Dermis blood vessel endothelial cell (primary cell): ENCODE data around the gene LIME1. TPM values are rescaled to one million over a fixed set of nuclear protein-coding genes. Genes with fewer than 3 reads are reported as not detected.
"Not testable (repeated sequence)": the region's sequence is repeated elsewhere in the genome, so short reads cannot be mapped to it uniquely, and the experiment has no call there.

Source experiments
- DNase-seq: peaks from one replicate; pipeline ENCODE4 v3.0.0; 2010
- total RNA-seq: library from RNA; depleted of rRNA; stranded (reverse); fragments of >200 nt; gene quantifications from 2 replicates; pipeline ENCODE4 v1.2.3, GENCODE V29; 2014

LIME1 gene
- total RNA-seq, 1 donor from 2014 or later: 3.7 TPM

DNA sequence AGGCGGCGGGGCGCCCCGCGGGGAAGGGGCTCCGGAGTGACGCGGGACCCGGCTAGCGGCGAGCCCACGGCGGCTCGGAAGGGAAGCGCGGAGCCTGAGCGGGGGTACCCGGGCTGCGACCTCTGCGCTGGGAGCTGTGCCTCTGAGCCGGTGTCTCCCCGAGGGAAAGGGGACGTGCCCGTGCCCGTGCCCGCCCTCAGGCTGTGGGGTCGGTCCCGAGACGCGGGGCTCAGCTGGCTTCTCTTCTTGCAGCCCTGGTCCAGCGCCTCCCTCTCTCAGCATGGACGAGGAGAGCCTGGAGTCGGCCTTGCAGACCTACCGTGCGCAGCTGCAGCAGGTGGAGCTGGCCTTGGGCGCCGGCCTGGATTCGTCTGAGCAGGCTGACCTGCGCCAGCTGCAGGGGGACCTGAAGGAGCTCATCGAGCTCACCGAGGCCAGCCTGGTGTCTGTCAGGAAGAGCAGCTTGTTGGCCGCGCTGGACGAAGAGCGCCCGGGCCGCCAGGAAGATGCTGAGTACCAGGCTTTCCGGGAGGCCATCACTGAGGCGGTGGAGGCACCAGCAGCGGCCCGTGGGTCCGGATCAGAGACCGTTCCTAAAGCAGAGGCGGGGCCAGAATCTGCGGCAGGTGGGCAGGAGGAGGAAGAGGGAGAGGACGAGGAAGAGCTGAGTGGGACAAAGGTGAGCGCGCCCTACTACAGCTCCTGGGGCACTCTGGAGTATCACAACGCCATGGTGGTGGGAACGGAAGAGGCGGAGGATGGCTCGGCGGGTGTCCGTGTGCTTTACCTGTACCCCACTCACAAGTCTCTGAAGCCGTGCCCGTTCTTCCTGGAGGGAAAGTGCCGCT lies 27.9 kb upstream of the LIME1 start:
- DNase-seq: peak; percentile 48

- DNase-seq: no peak
Observed at GRCh38 chr20:63709149-63709527, 27.3 kb upstream of the LIME1 start.

DNA sequence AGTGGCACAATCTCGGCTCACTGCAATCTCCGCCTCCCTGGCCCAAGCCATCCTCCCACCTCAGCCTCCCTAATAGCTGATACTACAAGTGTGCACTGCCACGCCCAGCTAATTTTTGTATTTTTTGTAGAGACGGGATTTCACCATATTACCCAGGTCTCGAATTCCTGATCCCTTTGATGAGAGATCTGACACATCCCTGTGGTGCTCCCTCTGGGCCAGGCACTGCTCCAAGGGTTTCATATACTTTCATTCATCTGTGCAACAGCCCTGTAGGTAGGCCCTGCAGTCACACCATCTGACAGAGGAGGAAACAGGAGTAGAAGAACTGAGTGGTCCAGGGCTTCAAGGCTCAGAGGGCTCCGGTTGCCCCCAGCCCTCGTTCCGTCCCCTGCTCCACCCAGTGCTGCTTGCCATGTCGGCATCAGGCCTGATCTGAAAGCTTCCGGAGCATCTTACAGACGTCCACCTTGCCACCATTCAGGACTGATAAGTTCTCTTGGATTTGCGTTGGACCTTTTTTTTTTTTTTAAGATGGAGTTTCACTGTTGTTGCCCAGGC lies 25.3 kb upstream of the LIME1 start:
- DNase-seq: no peak

DNA sequence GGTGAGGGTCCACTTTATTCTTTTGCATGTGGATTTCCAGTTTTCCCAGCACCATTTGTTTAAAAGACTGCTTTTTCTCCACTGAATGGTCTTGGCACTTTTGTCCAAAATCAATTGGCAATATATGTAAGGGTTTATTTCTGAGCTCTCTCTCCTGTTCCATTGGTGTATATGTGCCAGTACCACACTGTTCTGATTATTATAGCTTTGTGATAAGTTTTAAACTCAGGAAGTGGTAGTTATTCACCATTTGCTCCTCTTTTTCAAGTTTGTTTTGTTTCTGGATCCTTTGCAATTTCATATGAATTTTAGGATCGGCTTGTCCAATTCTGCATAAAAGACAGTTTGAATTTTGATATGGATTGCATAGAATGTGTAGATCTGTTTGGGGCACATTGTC lies 24.3 kb upstream of the LIME1 start:
- no peak for DNase-seq

- DNase-seq: no peak
Observed at GRCh38 chr20:63714858-63715257, 21.6 kb upstream of the LIME1 start.

GRCh38 chr20:63718996-63719395 lies 17.5 kb upstream of the LIME1 start:
- DNase-seq: no peak

- DNase-seq: not testable (repeated sequence)
Observed at GRCh38 chr20:63722967-63723622, 13.4 kb upstream of the LIME1 start.

- not testable (repeated sequence) for DNase-seq
Observed at GRCh38 chr20:63730189-63730733, 6.2 kb upstream of the LIME1 start.

DNA sequence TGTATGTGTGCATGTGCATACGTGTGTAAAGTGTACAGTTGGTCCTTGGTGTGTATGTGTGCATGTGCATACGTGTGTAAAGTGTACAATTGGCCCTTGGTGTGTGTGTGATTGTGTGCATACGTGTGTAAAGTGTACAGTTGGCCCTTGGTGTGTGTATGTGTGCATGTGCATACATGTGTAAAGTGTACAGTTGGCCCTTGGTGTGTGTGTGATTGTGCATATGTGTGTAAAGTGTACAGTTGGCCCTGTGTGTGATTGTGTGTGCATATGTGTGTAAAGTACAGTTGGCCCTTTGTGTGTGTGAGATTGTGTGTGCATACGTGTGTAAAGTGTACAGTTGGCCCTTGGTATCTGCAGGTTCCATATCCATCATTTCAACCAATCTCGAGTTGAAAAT lies 5.1 kb upstream of the LIME1 start:
- DNase-seq: no peak

DNA sequence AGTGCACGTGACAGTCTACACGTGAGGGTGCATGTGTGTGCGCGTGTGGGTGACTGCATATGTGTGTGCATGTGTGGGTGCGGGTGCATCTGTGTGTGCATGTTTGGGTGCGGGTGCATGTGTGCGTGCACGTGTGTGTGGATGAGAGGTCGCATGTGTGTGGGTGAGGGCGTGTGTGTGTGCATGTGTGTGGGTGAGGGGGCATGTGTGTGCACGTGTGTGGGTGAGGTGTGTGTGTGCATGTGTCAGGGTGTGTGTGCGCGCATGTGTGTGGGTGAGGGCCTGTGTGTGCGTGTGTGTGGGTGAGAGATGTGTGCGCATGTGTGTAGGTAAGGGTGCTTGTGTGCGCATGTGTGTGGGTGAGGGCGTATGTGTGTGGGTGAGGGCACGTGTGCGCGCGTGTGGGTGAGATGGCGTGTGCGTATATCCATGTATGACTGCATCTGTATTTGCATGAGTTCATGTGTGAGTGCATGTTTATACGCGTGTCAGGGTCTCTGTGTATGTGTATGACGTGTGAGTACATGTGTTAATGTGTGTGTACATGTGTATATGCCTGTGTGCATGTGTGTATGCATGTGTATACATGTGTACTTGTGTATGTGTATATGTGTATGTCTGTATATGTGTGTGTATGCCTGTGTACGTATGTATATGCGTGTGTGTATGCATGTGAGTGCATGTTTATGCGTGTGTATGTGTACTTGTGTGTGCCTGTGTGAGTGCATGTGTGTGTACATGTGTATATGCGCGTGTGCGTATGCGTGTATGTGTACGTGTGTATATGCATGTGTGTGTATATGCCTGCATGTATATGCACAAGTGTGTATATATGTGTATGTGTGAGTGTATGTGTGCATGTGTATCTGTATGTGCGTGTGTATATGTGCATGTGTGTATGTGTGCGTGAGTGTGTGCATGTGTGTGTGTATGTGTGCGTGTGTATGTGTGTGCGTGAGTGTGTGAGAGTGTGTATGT lies 4.1 kb upstream of the LIME1 start:
- DNase-seq: no peak

DNA sequence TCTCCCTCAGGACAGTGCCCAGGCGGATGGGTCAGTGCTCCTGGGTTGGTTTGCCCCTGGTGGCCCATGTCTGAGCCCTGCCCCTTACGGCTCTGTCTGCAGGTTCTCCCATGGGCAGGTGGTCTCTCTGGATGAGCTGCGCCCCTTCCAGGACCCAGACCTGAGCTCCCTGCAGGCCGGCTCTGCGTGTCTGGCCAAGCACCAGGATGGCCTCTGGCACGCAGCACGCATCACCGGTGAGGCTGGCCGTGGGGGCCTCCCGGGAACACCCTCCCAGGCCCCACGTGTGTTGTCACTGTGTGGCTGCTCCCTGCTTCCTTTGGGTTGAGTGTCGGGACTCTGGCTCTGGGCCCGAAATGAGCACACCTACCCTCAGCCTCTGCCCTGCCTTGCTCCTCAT lies 3.3 kb upstream of the LIME1 start:
- no peak for DNase-seq

DNA sequence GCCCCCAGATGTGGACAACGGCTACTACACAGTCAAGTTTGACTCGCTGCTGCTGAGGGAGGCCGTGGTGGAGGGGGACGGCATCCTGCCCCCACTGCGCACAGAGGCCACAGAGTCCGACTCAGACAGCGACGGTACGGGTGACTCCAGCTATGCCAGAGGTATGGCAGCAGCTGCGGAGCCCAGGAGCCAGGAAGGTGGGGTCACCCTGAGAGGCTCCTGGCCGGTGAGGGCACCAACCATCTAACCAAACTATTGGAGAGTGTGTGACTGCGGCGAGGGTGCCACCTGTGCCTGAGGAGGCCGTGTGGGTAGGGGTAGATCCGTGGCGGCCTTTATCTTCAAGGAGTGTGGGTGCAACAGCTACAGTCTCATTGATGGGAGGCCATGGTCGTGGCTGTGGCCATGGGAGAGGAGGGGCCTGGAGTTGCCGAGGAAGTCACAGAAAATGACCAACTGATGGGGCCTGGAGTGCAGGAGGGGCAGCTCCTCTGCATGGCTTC lies 2.8 kb upstream of the LIME1 start:
- no peak for DNase-seq

DNA sequence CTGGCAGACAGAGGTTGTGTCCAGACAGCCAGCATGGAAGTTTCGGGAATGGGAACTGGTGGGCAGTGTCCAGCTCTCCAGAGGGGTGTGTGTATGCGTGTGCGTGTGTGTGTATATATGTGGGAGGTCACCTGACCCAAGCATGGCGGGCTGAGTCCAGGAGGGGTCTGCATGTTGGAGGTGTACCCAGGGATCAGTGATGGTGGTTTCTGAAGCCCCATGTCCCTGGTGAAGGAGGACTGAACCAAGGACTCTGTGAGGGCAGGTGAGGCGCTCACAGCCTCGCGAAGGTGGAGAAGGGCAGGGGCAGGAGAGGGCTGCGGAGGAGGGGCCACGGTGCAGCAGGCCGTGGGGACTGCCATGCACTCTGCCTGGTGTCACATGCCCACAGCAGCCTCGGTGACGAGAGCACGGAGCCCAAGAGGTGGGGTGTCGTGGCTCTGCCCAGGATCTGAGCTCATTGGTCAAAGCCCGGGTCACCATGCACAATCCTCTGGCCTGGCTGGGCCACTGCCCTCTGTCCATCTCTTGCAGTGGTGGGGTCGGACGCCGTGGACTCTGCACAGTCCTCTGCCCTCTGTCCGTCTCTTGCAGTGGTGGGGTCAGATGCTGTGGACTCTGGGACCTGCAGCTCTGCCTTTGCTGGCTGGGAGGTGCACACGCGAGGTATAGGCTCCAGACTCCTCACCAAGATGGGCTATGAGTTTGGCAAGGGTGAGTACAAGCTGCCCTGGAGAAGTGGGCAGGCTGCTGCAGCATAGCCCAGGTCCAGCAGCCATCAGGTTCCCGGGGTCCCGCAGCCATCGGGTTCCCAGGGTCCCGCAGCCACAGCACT lies 2.1 kb upstream of the LIME1 start:
- no peak for DNase-seq

- no peak for DNase-seq
Observed at GRCh38 chr20:63734946-63735858, 1.3 kb upstream of the LIME1 start.

DNA sequence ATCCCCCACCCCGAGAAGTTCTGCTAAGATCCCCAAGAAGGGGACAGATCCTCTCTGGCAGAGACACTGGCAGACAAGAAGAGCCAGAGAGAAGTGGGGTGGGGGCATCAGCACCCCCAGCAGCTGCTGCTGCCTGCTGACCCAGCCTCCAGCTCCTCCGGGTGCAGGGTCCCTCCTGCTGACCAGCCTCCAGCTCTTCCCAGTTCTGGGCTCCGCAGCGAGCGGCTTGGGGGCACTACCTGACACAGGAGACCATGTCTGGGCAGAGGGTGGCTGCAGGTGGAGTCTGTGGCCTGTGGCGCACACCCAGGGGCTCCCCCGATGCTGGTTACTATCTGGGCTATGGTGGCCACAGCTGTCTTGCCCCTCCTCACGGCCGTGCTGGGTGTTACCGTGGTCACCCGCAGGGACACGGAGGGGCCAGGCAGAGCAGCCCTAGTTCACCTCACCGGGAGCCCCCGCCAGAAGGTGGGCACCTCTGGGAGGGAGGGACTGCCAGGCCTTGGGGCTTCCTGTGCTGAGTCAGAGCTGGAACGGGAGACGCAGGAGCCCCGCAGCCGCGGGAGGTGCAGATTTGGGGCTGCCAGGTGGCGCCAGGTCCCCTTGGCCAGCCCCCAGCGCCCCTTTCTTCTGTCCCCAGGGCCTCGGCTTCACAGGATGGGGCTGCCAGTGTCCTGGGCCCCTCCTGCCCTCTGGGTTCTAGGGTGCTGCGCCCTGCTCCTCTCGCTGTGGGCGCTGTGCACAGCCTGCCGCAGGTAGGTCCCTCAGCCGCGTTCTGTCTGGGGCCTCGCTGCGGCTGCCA lies 630 bp downstream of the LIME1 start:
- no peak for DNase-seq

GRCh38 chr20:63737695-63737944 lies 1.2 kb downstream of the LIME1 start:
- no peak for DNase-seq

- no peak for DNase-seq
Observed at GRCh38 chr20:63737945-63738686, 1.7 kb downstream of the LIME1 start.

GRCh38 chr20:63738687-63739129 lies 2.2 kb downstream of the LIME1 start:
- peak; percentile 43 for DNase-seq
